Liver (tissue), 9 donors: ENCODE data around the gene GPR107. TPM values are rescaled to one million over a fixed set of nuclear protein-coding genes. Genes with fewer than 3 reads are reported as not detected.

Experiments used
- DNase-seq: peaks from one replicate; pipeline ENCODE4 v3.0.0-alpha.2; 2017; ENCODE audit warnings: low spot score
- H3K27ac ChIP-seq, 2 donors: one replicate each; pipeline ENCODE4 v1.7.0; 2013; ENCODE audit warnings: inconsistent platforms in 2 of 2, low read length in 2 of 2, control low read depth in 1 of 2, low read depth in 1 of 2, mild to moderate bottlenecking in 1 of 2
- H3K27me3 ChIP-seq, 4 donors: one replicate each; pipeline versions ENCODE4 v1.6.1 to v1.7.0; 2013; ENCODE audit warnings: low read length in 3 of 4, inconsistent platforms in 1 of 4, mild to moderate bottlenecking in 1 of 4, moderate library complexity in 1 of 4; ENCODE audit not compliant: control insufficient read depth in 4 of 4, insufficient read depth in 4 of 4
- H3K36me3 ChIP-seq, 4 donors: one replicate each; pipeline versions ENCODE4 v1.6.1 to v1.7.0; 2013; ENCODE audit warnings: low read length in 3 of 4, mild to moderate bottlenecking in 3 of 4, low read depth in 1 of 4, moderate library complexity in 1 of 4; ENCODE audit not compliant: control insufficient read depth in 4 of 4, insufficient read depth in 3 of 4
- H3K4me1 ChIP-seq, 4 donors: one replicate each; pipeline versions ENCODE4 v1.6.1 to v1.7.0; 2013; ENCODE audit warnings: low read length in 3 of 4, mild to moderate bottlenecking in 3 of 4, moderate library complexity in 1 of 4; ENCODE audit not compliant: control insufficient read depth in 4 of 4, insufficient read depth in 4 of 4
- H3K4me3 ChIP-seq, 3 donors: one replicate each; pipeline versions ENCODE4 v1.6.1 to v1.7.0; 2013; ENCODE audit warnings: low read length in 3 of 3, control low read depth in 1 of 3, low read depth in 1 of 3, mild to moderate bottlenecking in 1 of 3
- H3K9ac ChIP-seq, 2 donors: one replicate each; pipeline ENCODE4 v1.7.0; 2013; ENCODE audit warnings: low read length in 2 of 2, mild to moderate bottlenecking in 2 of 2, moderate library complexity in 2 of 2, control low read depth in 1 of 2, low read depth in 1 of 2
- H3K9me3 ChIP-seq, 4 donors: one replicate each; pipeline versions ENCODE4 v1.6.1 to v1.7.0; 2013; ENCODE audit warnings: low read length in 3 of 4; ENCODE audit not compliant: control insufficient read depth in 4 of 4
- FOXA1 ChIP-seq: IDR thresholded peaks from 2 replicates; pipeline ENCODE4 v1.6.1; 2016; ENCODE audit warnings: antibody characterized with exemption
- FOXA2 ChIP-seq: IDR thresholded peaks from 2 replicates; pipeline ENCODE4 v1.6.1; 2016; ENCODE audit warnings: antibody characterized with exemption
- GABPA ChIP-seq, 2 donors: IDR thresholded peaks in 1 of 2; conservative IDR thresholded peaks in 1 of 2; 2 replicates each; pipeline ENCODE4 v1.6.1; 2016; ENCODE audit warnings: antibody characterized with exemption in 2 of 2, mild to moderate bottlenecking in 1 of 2, moderate library complexity in 1 of 2
- HNF4A ChIP-seq, 2 donors: conservative IDR thresholded peaks; 2 replicates each; pipeline ENCODE4 v1.6.1; 2016; ENCODE audit warnings: antibody characterized with exemption in 2 of 2, mild to moderate bottlenecking in 2 of 2
- HNF4G ChIP-seq: IDR thresholded peaks from 2 replicates; pipeline ENCODE4 v1.6.1; 2016; ENCODE audit warnings: antibody characterized with exemption
- RAD21 ChIP-seq, 2 donors: IDR thresholded peaks; 2 replicates each; pipeline ENCODE4 v1.6.1; 2016; ENCODE audit warnings: antibody characterized with exemption in 2 of 2, mild to moderate bottlenecking in 2 of 2
- TAF1 ChIP-seq: conservative IDR thresholded peaks from 2 replicates; pipeline ENCODE4 v1.6.1; 2016; ENCODE audit warnings: antibody characterized with exemption, mild to moderate bottlenecking
- YY1 ChIP-seq: IDR thresholded peaks from 2 replicates; pipeline ENCODE4 v1.6.1; 2016; ENCODE audit warnings: antibody characterized with exemption, mild to moderate bottlenecking
- WGBS: extraction: QIAGEN DNeasy Blood & Tissue Kit; methylation state at CpG from one replicate; pipeline ENCODE4 v1.1.7; 2013; 5-methylcytosine and 5-hydroxymethylcytosine counted together
- polyA plus RNA-seq, 2 donors: library from polyadenylated mRNA; stranded (reverse) in 1 of 2; unstranded in 1 of 2; fragments of 200-250 nt in 1 of 2; fragments of >200 nt in 1 of 2; fragmentation: Nextera tagmentation in 1 of 2; extraction: Ambion mirVana in 1 of 2; gene quantifications; one replicate each; pipeline versions ENCODE4 v1.2.1 to v1.2.3, GENCODE V29; 2013 to 2015
- total RNA-seq, 2 donors: library from RNA; depleted of rRNA; stranded (reverse); fragments of >200 nt; gene quantifications; one replicate each; pipeline ENCODE4 v1.2.3, GENCODE V29; 2014
- TF ChIP-seq, protein P1 (sequence below): IDR thresholded peaks from 2 replicates; pipeline ENCODE4 v1.6.1; 2016; ENCODE audit warnings: antibody characterized with exemption
- TF ChIP-seq, protein P2 (sequence below): IDR thresholded peaks from 2 replicates; pipeline ENCODE4 v1.6.1; 2016; ENCODE audit warnings: antibody characterized with exemption
- TF ChIP-seq, protein P3 (sequence below): fragments of 150-350 bp; IDR thresholded peaks from 2 replicates; pipeline ENCODE4 v1.5.1; 2017; ENCODE audit warnings: improper control_type of control experiment, low read depth, low read length; ENCODE audit not compliant: missing input control
- TF ChIP-seq, protein P4 (sequence below): IDR thresholded peaks from 2 replicates; pipeline ENCODE4 v1.6.1; 2016; ENCODE audit warnings: antibody characterized with exemption
- TF ChIP-seq, protein P5 (sequence below): IDR thresholded peaks from 2 replicates; pipeline ENCODE4 v1.6.1; 2016; ENCODE audit warnings: antibody characterized with exemption, mild to moderate bottlenecking
- donor health status: healthy.
- donor health status: healthy.
- donor health status: healthy.
- donor health status: healthy.
- donor health status: healthy.

The GPR107 gene
- total and polyA plus RNA-seq, 4 donors, result 3.8 to 17.2 (median 11.4) TPM

DNA sequence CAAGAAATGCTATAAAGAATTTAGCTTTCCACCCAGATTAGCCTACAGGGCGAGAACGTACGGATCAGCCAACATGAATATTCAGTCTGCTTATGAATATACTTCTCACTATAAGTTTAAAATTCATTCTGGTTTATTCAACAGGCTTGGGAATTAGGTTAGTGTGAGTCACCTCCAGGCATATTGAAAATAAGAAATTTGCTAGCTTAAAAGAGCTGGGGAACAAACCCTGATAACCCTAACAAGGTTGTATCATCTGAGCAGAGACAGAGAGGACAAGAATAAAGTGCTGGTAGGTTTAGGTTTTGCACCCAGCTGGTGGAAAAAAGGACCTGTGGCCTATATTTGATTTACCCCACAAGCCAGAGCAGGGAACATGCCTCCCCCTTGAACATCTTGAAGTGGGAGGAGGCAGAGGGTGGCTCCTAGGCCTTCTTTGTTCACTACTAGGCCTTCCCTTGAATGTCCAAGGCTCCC is 23.0 kb upstream of the GPR107 start (continued):
- TF ChIP-seq, protein P1, sequence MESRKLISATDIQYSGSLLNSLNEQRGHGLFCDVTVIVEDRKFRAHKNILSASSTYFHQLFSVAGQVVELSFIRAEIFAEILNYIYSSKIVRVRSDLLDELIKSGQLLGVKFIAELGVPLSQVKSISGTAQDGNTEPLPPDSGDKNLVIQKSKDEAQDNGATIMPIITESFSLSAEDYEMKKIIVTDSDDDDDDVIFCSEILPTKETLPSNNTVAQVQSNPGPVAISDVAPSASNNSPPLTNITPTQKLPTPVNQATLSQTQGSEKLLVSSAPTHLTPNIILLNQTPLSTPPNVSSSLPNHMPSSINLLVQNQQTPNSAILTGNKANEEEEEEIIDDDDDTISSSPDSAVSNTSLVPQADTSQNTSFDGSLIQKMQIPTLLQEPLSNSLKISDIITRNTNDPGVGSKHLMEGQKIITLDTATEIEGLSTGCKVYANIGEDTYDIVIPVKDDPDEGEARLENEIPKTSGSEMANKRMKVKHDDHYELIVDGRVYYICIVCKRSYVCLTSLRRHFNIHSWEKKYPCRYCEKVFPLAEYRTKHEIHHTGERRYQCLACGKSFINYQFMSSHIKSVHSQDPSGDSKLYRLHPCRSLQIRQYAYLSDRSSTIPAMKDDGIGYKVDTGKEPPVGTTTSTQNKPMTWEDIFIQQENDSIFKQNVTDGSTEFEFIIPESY, result no peak
- TF ChIP-seq FOXA2, result no peak
- no peak for TF ChIP-seq HNF4G
- no peak for TF ChIP-seq HNF4A (conservative IDR thresholded peaks at IDR 0.05)
- TF ChIP-seq, protein P2, sequence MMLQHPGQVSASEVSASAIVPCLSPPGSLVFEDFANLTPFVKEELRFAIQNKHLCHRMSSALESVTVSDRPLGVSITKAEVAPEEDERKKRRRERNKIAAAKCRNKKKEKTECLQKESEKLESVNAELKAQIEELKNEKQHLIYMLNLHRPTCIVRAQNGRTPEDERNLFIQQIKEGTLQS, result no peak
- no peak for TF ChIP-seq TAF1

- Histone ChIP-seq H3K27me3 (no peaks in the 10 kb centered on the region), H3K36me3 (no peaks in the 10 kb centered on the region), H3K4me1 (peaks cover 5 to 28% (median 22%) of the 10 kb centered on the region in 4 donors), H3K9ac (no peak overlapping the region), H3K4me3 (no peak overlapping the region), H3K9me3 (no peaks in the 10 kb centered on the region), H3K27ac (no peak overlapping the region)
- DNase-seq, result no peak
- TF ChIP-seq RAD21 (IDR thresholded peaks at IDR 0.05) (no peak), TAF1 (no peak), FOXA1 (no peak), FOXA2 (no peak), GABPA (IDR thresholded peaks at IDR 0.05 in 1 of 2, conservative IDR thresholded peaks at IDR 0.05 in 1 of 2) (no peak), HNF4G (no peak)
- TF ChIP-seq, protein P2, result no peak
- TF ChIP-seq, protein P3, sequence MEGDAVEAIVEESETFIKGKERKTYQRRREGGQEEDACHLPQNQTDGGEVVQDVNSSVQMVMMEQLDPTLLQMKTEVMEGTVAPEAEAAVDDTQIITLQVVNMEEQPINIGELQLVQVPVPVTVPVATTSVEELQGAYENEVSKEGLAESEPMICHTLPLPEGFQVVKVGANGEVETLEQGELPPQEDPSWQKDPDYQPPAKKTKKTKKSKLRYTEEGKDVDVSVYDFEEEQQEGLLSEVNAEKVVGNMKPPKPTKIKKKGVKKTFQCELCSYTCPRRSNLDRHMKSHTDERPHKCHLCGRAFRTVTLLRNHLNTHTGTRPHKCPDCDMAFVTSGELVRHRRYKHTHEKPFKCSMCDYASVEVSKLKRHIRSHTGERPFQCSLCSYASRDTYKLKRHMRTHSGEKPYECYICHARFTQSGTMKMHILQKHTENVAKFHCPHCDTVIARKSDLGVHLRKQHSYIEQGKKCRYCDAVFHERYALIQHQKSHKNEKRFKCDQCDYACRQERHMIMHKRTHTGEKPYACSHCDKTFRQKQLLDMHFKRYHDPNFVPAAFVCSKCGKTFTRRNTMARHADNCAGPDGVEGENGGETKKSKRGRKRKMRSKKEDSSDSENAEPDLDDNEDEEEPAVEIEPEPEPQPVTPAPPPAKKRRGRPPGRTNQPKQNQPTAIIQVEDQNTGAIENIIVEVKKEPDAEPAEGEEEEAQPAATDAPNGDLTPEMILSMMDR, result no peak
- TF ChIP-seq, protein P4, sequence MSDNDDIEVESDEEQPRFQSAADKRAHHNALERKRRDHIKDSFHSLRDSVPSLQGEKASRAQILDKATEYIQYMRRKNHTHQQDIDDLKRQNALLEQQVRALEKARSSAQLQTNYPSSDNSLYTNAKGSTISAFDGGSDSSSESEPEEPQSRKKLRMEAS, result no peak
- WGBS, result 77% methylated on average over 1 of the region's 1 CpG
These were observed 19.1 kb upstream of the GPR107 start for GRCh38 chr9:130034570-130034969.

- H3K27ac ChIP-seq, result peak overlapping the region in 1 of 2 donors; percentile 25
- no peaks in the 10 kb centered on the region for H3K27me3 ChIP-seq
- no peak overlapping the region for H3K9ac ChIP-seq
- DNase-seq, result no peak
- peaks cover 5 to 22% (median 16%) of the 10 kb centered on the region in 4 donors for H3K4me1 ChIP-seq
- TF ChIP-seq HNF4G (no peak), TAF1 (no peak), YY1 (no peak), FOXA1 (no peak)
- TF ChIP-seq, protein P3, result no peak
- TF ChIP-seq, protein P5, sequence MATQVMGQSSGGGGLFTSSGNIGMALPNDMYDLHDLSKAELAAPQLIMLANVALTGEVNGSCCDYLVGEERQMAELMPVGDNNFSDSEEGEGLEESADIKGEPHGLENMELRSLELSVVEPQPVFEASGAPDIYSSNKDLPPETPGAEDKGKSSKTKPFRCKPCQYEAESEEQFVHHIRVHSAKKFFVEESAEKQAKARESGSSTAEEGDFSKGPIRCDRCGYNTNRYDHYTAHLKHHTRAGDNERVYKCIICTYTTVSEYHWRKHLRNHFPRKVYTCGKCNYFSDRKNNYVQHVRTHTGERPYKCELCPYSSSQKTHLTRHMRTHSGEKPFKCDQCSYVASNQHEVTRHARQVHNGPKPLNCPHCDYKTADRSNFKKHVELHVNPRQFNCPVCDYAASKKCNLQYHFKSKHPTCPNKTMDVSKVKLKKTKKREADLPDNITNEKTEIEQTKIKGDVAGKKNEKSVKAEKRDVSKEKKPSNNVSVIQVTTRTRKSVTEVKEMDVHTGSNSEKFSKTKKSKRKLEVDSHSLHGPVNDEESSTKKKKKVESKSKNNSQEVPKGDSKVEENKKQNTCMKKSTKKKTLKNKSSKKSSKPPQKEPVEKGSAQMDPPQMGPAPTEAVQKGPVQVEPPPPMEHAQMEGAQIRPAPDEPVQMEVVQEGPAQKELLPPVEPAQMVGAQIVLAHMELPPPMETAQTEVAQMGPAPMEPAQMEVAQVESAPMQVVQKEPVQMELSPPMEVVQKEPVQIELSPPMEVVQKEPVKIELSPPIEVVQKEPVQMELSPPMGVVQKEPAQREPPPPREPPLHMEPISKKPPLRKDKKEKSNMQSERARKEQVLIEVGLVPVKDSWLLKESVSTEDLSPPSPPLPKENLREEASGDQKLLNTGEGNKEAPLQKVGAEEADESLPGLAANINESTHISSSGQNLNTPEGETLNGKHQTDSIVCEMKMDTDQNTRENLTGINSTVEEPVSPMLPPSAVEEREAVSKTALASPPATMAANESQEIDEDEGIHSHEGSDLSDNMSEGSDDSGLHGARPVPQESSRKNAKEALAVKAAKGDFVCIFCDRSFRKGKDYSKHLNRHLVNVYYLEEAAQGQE, result no peak
- TF ChIP-seq, protein P1, result no peak
- no peak overlapping the region for H3K4me3 ChIP-seq
- no peaks in the 10 kb centered on the region for H3K36me3 ChIP-seq
- H3K9me3 ChIP-seq, result no peaks in the 10 kb centered on the region
These were observed 17.6 kb upstream of the GPR107 start for GRCh38 chr9:130036099-130036498.
